IPS DF 4.7 (cell line): ENCODE results near the gene P2RY8.
"Not testable (repeated sequence)": the region's sequence is repeated elsewhere in the genome, so short reads cannot be mapped to it uniquely, and the experiment has no call there.

Experiments used
- DNase-seq: peaks from one replicate; pipeline ENCODE4 v3.0.0-alpha.2; 2013; ENCODE audit warnings: low spot score; ENCODE audit errors: extremely low read depth

The P2RY8 gene

DNA sequence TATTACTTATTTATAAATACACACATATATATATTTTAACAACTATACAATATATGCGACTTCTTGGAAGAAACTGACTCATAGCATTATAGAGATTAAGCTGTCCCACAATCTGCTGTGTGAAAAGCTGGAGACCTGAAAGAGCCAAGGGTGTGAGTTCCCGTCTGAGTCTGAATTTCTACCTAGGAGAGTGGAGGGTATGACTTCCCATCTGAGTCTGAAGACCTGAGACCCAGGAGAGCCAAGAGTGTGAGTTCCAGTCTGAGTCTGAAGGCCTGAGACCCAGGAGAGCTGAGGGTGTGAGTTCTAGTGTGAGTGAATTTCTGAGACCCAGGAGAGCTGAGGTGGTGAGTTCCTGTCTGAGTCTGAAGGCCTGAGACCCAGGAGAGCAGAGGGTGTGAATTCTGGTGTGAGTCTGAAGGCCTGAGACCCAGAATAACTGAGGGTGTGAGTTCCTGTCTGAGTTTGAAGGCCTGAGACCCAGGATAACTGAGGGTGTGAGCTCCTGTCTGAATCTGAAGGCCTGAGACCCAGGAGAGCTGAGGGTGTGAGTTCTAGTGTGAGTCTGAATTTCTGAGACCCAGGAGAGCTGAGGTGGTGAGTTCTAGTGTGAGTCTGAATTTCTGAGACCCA lies 8.9 kb upstream of the P2RY8 start:
- no peak for DNase-seq

DNA sequence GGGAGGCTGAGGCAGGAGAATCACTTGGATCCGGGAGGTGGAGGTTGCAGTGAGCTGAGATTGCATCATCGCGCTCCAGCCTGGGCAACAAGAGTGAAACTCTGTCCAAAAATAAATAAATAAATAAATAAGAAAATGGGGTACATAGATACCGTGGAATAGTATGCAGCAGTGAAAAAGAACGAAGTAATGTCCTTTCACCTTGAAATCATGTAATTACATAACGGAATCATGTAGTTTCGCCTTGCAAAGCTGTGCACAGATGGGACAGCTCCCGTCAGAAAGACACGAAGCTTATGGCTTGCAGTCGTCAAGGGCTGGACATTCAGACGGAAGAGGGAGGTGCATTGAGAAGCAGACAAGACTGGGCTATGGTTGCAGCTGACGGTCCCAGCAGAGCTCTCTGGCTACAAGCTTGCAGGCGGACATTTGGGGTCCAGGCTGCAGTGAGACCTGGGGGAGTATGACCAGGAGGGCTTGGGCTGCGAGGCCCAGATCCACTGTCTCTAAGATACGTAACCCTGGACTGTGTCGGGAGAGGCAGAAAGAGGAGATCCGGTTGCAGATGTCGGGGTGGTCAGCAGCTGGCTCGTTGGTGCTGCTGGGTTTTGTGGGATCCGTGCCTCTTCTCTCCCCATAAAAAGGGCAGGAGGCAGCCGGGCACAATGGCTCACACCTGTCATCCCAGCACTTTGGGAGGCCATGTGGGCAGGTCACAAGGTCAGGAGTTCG lies 6.2 kb upstream of the P2RY8 start:
- no peak for DNase-seq

DNA sequence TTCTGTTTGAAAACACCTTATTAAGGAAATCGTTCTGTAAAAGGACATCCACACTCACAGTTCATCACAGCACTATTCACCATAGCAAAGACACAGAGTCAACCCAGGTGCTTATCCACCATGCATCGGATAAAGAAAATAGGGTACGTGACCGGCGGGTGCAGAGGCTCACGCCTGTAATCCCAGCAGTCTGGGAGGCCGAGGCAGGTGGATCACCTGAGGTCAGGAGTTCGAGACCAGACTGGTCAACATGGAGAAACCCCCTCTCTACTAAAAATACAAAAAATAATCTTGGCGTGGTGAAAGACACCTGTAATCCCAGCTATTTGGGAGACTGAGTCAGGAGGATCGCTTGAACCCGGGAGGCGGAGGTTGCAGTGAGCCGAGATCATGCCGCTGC lies 2.2 kb upstream of the P2RY8 start:
- DNase-seq, result not testable (repeated sequence)

DNA sequence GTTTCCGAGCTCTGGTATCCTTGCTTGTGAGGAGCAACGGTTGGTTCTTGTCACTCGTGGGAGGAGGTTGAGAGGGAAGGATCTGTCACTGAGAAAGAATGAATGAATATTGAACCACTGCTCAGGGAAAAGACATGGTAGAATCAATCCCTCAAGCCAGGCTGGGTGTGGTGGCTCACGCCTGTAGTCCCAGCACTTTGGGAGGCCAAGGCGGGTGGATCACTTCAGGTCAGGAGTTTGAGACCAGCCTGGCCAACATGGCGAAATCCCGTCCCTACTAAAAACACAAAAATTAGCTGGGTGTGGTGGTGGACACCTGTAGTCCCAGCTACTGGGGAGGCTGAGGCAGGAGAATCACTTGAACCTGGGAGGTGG lies 718 bp upstream of the P2RY8 start:
- not testable (repeated sequence) for DNase-seq

DNA sequence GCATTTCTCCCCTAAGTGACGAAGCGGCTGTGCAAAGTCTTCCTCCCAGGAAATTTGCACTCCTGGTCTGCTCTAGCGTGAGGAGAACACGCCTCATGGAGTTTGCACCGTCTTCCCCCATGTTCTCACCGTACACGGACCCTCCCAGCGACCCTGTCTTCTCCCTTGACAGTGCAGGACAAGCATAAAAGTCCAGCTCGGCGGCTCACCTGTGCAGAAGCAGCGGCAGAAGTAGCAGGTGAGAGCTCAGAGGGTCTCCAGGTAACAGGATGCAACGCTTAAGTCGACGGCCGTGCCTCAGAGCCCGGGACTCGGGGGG lies 314 bp downstream of the P2RY8 start:
- no peak for DNase-seq

DNA sequence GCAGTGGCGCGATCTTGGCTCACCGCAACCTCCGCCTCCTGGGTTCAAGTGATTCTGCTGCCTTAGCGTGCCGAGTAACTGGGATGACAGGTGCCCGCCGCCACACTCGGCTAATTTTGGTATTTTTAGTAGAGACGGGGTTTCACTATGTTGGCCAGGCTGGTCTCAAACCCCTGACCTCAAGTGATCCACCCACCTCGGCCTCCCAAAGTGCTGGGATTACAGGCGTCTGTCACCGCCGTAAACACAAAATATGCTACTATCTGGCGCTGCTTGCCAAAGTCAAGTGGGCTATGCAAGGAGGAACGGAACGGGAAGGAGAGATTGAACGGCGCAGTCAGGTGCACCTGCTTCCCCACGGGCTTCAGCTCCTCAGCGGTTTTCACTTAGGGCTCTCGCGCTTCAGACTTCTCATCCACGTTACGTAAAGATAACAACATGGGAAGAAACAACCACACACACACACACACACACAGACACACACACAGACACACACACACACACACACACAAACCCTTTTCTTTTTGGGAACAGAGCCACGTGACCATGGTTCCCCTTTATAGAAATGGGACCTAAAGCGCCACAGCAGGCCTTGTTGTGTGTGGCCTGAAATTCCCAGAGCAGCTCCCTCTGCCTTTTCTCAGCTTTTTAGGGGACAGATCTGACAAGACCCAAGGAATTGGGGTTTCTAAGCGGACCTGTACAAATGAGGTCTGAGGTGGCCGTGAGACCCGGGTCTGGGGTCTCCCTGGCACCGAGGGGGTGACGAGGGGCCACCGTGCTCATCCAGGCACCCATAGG lies 1.5 kb downstream of the P2RY8 start:
- DNase-seq, result no peak

DNA sequence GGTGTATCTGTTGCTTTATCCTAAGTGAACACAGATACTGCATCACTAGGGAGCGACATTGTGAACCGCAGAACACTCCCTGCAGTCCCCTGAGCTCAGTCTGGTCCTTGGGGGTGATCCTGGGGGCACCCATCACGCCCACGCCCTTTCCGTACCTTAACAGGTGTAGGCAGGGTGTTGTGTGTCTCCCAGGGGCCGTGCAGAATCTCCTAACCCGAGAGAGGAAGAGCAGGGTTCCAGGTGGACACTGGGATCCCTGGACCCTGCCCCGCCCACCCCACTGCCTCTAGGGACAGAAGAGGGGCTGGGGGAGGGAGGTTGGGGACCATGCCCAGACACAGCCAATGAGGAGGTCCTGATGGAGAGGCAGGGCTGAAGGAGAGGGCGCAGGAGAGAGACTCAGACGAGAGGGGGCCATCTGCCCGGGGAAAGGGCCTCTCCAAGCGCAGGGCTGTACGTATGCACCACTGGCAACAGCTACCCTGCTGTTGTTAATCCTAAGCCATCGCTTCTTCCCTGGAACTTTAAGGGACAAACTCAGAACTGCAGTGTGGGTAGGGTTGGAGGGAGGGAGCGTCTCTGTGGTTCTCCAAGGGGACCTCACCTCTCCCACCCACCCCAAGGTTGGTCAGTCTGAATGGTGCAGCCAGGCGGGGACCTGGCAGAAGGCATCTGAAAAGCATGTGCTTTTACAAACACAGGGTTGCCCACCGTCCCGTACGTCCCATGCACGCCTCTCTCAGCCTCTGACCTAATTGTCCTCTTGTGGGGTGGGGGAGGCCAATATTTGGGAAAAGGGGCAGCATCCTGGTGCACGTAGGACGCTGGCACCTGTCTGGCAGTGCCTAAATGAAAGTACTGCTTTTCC lies 2.5 kb downstream of the P2RY8 start:
- DNase-seq, result no peak

DNA sequence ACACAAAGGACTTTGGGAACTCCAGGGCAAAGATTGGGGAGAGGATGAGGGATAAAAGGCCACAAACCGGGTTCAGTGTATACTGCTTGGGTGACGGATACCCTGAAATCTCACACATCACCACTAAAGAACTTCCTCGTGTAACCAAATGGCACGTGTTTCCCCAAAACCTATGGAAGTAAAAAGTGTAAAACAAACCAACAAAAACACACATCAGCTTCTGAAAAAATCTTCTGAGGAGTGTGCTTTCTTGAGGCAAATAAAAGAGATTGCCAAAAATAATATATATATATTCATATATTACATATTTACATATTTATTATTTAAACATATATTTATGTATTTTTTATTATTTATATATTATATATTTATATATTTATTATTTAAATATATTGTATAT lies 3.9 kb downstream of the P2RY8 start:
- DNase-seq, result no peak

DNA sequence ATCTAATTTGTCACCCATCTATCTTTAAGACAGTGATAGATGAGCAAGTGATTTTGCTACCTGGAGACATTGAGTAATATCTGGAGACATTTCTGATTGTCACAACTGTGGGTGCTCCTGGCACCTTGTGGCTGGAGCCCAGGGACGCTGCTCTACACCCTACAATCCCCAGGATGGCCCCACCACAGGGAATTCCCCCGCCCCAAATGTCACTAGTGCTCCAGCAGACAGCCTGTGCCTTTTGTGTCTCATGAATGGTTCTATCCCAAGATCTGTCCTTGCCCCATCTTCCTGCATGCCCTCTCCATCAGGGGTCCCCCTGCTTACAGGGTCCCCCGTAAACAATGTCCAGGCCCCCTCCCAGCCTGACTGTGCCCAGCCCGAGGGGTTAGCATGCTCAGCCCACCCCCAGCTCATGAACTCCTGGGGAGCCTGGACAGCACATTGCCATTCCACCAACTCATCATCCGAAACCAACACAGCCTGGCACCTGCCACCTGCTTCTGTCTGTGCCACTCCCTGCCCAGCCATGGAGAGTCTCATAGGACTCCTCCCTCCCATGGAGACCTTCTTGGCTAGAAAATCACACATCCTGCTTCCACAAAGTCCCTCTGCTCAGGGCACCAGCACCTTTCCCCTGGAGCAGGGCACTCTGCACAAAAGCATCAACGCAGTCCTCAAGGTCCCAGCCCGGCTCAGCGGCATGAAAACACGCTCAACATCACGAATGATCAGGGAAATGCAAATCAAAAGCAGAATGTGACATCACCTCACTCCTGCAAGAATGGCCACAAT lies 5.7 kb downstream of the P2RY8 start:
- DNase-seq, result no peak

DNA sequence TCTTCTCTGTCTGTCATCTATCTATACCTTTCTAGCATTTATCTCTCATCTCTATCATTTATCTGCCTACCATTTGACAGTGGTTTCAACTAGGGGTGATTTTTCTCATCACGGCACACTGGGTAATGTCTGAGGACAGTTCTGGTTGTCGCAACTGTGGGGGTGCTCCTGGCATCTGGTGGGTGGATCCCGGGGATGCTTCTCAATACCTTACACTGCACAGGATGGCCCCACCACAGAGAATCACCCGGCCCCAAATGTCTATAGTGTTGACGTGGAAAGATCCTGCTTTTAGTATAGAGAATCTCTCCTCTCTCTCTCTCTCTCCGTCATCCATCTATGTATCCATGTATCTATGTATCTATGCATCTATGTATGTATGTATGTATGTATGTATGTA lies 7.2 kb downstream of the P2RY8 start:
- no peak for DNase-seq

DNA sequence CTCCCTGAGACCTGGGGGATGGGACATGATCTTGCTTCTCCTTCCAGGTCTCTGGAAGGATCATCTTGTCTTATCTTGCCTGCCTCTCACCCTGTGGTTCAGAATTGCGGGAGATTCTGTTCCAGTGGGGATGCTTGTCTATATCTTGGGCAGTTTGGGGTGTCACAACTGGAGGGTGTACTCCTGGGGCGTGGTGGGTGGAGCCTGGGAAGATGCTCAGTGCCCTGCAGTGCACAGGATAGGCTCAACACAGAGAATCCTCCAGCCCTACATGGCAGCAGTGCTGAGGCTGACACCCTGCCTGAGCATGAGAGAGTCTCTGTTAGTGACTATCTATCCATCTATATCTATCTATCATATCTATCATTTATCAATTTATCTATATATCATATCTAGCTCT lies 7.7 kb downstream of the P2RY8 start:
- DNase-seq, result no peak

DNA sequence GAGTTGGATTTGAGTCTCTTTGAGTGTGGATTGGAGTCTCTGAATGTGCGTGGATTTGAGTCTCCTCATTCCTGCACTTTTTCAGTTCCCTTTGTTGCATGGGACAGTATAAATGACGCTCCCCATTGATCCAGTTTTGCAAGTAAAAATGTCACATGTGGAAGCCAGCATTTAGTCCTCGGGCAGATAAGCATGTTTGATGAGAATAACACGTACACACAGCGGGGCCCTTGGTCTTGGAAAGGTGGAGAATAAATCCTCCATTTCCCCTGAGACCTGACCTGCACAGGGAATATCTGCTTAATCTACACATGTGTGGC lies 8.1 kb downstream of the P2RY8 start:
- DNase-seq, result no peak

DNA sequence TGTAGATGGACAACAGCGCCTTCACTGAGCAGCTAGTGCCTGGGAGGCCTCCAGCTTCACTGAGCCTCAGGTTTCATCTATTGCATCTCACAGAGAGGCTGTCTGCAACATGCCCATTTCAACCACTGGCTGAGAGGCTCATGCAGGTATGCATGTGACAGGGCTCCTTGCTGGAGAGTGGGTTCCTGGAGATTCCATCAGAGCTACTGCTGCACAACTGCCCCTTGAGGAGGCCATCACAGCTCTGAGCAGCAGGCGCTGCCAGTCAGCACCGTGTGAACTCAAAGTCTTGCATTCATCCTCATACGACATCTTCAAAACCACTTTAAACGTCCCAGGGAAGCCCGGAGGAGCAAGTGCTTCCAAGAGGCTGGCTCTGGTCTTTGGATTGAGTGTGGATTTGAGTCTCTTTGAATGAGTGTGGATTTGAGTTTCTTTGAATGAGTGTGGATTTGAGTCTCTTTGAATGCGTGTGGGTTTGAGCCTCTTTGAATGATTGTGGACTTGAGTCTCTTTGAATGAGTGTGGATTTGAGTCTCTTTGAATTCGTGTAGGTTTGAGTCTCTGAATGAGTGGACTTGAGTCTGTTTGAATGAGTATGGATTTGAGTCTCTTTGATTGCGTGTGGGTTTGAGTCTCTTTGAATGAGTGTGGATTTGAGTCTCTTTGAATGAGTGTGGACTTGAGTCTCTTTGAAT lies 8.7 kb downstream of the P2RY8 start:
- no peak for DNase-seq

DNA sequence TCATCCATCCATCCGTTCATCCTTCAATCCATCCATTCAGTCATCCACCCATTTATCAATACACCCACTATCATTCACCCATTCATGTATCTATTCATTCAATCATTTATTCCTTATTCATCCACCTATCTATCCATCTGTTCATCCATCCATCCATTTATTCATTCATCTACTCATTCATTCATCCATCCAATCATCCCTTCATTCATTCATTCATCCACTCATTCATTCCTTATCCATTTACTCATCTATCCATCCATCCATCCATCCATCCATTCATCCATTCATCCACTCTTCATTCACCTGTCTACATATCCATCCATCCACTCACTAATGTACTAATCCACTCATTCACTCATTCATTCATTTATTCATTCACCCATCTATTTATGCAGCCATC lies 9.5 kb downstream of the P2RY8 start:
- DNase-seq, result no peak

DNA sequence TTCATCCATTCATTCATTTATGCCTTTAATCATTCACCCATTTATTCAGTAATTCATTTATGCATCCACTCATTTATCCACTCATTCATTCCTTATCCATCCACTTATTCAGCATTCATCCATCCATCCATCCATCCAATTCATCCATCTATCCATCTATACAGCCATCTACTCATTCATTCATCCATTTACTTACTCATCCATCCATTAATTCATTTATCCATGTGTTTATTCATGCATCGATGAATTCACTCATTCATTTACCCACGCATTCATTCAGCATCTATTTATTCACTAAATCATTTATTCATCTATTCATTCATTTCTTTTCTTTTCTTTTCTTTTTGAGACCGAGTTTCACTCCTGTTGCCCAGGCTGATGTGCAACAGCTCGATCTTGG lies 10.4 kb downstream of the P2RY8 start:
- no peak for DNase-seq

DNA sequence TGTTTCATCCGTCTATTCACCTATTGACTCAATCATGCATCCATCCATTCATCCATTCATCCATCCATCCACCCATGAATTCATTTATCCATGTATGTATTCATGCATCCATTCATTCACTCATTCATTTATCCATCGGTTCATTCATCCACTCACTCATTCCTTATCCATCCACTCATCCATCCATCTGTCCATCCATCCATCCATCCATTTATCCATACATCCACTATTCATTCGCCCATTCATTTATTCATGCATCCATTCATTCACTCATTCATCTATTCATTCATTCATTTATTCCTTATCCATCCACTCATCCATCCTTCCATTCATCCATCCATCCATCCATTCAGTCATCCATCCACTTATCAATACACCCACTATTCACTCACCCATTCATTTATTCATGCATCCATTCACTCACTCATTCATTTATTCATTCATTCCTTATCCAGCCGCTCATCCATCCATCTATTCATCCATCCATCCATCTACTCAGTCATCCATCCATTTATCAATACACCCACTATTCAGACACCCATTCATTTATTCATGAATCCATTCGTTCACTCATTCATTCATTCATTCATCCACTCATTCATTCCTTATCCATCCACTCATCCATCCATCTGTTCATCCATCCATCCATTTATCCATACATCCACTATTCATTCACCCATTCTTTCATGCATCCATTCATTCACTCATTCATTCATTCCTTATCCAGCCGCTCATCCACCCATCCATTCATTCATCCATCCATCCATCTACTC lies 11.2 kb downstream of the P2RY8 start:
- DNase-seq, result no peak

DNA sequence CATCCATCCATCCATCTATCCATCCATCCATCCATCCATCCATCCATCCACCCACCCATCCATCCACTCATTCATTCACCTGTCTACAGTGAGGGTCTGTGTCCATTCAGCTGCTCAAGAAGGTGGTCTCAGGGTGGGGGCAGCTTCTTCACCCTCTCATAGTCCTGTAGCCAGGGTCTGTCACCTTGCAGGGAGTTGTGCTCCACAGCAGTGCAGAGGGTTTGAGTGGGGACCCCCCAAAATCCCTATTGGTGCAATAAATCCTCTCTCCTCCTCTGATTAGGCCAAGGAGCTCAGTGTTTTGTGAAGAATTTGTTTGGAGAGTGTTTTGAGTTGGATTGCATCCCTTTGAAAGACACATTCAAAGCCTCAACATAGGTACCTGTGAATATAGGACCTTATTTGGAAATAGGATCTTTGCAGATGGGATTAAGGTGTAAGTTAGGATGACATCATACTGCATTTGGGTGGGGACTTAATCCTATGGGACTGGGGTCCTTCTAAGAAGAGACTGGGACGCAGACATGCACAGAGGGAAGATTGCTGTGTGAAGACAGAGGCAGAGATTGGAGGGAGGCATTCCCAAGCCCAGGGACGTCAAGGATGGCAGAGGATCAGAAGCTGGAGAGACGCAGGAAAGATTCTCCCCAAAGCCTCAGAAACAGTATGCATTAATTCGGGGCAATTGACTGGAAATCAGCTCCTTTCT lies 12.0 kb downstream of the P2RY8 start:
- DNase-seq, result no peak

DNA sequence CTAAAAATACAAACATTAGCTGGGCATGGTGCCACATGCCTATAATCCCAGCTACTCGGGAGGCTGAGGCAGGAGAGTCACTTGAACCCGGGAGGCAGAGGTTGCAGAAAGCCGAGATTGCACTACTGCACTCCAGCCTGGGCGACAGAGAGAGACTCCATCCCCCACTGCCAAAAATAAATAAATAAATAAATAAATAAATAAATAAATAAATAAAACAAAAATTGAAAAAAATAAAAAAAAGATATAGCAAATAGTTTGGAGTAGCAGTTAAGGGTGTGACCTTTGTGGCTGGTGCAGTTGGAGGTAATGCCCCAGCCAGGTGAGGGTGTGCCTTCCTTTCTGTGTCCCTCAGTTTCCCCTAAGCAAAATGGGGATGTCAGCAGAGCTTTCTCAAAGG lies 14.1 kb downstream of the P2RY8 start:
- DNase-seq, result not testable (repeated sequence)

DNA sequence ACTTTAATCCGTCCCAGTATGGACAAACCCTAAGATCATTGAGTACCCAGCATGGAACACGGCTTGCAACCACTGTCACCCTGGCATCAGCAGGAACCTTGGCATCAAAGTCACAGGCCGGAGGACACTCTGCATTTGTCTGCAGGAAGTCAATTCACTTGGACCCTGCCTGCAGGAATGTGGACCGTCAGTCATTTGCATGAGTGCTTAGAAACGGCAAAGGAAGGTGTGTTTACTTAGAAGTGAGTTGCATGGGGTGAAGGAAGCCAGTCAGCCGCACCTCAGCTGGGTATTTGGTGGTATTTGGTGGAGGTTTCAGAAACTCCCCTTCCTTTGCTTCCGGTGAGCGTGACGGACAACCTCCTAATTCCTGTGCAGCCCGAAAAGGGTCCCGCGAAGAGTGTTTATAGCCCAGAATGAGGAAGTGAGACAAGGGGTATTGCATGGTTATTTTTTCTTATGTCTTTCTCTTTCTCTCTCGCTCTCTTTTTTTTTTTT lies 15.5 kb downstream of the P2RY8 start:
- DNase-seq, result peak; percentile 53
